HTERT RPE-1 (cell line): Measurements from ENCODE around the gene TMEM198.

Experiments used
- in situ Hi-C: fragments of 300-500 bp; cut with MboI; formaldehyde crosslinking; loops from 4 replicates; pipeline ENCODE4 v1.14.3; 2020; ENCODE audit warnings: low sequenced_read_pairs

TMEM198 gene

DNA sequence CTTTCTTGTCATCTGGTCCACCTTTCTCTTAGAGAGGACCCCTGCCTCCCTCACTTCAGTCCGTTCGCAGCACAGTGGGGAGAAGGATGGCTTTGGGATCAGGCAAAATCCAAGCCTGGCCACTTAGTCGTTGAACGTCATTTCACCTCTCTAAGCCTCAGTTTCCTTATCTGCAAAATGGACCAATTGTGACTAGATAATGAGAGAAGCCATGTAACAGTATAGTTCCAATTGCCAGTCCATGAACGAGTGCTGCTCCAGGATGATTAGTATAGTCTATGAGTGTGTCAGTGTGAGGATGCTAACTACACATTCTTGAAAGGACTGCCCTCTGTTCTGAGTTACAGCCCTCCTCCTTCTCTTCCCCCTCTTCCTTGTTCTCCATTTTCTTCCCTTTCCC is 29.3 kb downstream of the TMEM198 start:
- in situ Hi-C loops: no loop called here

DNA sequence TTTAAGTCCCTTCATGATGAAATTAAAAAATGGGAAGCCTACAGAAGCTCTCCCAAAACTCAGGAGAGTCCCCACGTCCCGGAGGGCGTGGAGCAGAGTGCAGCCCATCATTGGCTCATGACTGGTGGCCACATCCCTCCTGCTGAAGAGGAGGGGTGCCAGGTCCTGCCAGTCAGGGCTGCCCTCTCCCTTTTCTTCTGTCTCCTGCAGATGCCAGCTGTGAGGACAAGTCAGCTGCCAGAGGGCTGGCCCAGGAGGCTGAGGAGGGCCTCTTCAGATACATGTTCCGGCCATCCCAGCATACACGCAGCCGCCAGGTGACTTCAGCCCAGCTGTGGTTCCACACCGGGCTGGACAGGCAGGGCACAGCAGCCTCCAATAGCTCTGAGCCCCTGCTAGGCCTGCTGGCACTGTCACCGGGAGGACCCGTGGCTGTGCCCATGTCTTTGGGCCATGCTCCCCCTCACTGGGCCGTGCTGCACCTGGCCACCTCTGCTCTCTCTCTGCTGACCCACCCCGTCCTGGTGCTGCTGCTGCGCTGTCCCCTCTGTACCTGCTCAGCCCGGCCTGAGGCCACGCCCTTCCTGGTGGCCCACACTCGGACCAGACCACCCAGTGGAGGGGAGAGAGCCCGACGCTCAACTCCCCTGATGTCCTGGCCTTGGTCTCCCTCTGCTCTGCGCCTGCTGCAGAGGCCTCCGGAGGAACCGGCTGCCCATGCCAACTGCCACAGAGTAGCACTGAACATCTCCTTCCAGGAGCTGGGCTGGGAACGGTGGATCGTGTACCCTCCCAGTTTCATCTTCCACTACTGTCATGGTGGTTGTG is 30.9 kb downstream of the TMEM198 start:
- in situ Hi-C loops: no loop called here

DNA sequence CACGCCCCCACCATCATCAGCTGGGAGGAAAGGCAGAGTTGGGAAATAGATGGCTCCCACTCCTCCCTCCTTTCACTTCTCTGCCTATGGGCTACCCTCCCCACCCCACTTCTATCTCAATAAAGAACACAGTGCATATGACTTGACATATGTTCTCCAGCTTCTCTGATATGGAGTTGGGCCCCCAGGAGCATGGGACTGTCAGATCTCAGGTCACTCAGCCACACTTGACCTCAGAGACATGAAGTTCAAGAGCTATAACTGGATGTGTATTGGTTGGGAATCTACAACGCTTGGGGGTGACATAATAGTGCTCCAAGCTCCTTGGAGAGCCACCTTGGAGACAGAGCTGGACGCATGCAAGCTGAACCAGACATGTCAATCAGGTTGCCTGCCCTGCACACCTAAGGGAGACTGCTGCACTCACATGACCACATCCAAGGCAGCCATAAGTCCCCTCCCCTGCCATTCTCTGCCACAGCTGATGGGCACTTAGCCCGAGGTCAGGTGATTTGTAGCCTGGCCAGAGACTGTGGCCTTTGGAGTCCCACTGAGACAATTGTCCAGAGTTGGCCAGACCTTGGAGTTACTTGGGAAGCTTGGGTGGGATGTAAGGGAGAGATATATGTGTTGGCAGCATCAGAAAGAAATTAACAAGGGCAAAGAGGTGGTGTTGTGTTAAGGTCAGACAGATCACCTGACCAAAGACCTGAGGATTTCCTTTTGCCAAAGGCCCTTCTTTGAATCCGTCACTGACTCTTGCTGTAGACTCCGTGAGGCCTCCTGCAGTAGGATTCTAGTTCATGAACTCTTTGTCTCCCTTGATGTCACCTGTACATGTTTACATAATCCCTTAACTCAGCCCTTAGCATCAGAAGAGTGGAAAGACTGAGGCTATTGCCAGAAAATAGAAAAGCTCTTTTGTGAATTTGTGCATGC is 32.0 kb downstream of the TMEM198 start:
- in situ Hi-C loops: no loop called here

DNA sequence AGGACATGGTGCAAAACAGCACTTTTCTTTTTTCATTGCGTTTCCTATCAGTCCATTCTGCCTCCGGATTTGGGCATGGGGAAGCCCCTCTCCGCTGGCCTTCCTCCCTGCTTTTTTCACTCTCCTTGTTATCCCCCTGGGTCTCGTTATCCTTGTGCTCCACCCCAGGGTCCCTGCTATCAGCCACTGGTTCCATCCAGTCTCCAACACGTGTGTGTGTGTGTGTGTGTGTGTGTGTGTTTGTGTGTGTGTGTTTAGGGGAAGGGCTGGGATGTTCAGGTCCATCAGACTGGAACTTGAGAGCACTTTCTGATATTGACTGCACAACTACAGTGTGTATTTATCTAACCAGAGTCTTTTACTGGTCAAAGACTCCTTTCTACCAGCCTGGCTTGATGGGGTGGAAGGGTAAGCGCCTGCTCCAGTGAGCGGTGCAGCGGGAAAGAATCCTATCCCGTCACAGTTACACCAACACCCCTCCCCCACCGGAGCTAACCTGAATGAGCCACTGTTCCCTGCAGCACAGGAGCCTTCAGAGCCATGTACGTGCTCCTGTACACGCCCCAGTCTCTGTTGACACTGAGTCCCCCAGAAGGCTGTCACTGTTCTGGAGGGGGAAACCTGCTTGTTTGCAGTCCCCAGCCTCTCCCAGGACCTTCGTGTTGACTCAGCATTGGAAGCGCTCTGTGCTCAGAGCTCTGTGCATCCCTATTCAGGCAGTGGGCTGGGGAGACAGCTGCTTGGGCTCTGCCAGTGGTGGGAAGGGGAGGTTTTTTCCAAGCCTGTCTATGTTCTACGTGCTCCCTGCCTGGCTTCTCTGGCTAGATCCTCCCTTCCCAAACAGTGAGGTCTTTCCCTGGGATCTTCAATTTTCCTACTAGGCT is 32.9 kb downstream of the TMEM198 start:
- in situ Hi-C loops: no loop called here

DNA sequence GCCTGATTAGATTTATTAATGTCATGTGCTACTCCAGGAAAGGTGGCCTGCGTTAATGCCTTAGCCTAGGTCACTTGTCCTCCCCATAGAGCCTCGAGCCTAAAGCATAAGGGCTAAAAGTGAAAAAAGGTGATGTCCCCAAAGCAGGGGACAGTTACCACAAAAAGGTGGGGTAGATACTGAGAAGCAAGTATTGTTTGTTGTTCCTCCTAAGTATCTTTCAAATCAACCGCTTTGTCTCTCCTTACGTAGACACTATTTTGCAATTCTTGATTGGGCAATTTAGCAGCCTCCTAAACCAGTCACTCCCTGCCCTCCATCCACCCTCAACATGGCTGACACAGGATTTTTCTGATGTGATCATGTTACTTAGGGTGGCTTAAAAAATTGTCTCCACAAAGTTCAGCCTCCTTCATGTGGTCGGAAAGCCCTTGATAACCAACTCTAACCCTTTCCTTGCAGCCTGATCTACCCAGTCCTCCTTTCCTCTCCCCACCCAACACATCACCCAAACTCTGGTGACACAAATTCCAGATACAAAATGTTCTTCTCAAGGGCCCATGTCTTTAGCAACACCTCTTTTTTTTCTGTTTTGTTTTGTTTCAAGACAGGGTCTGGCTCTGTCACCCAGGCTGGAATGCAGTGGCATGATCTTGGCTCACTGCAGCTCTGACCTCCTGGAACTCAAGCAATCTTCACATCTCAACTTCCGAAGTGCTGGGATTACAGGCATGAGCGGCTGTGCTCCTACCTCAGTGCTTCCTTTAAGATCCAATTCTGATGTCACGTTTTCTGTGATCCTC is 35.2 kb downstream of the TMEM198 start:
- in situ Hi-C loops: no loop called here

DNA sequence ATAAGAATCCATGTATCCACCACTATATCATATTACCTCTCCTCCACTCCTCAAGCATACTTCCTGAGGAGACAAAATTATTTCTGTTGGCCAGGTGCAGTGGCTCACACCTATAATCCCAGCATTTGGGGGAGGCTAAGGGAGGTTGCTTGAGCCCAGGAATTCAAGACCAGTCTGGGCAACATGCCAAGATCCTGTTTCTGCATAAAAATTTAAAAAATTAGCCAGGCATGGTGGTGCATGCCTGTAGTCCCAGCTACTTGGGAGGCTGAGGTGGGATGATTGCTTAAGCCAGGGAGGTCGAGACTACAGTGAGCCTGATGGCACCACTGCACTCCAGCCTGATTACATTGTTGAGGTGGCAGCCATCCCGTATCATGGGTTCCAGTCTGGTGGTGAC is 37.5 kb downstream of the TMEM198 start:
- in situ Hi-C loops: no loop called here

DNA sequence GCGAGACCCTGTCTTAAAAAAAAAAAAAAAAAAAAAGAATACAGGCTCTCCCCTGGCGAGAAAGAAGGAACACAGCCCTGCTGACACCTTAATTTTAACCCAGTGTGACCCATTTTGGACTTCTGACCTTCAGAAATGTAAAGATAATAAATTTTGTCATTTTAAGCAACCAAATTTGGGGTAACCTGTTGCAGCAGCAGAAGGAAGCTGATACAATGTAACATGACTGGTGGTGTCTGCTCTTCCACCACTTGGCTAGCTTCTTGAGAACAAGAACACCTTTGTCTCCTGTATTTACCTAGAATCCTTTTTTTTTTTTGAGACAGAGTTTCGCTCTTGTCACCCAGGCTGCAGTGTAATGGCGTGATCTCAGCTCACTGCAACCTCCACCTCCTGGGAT is 47.3 kb downstream of the TMEM198 start:
- in situ Hi-C loops: no loop called here

DNA sequence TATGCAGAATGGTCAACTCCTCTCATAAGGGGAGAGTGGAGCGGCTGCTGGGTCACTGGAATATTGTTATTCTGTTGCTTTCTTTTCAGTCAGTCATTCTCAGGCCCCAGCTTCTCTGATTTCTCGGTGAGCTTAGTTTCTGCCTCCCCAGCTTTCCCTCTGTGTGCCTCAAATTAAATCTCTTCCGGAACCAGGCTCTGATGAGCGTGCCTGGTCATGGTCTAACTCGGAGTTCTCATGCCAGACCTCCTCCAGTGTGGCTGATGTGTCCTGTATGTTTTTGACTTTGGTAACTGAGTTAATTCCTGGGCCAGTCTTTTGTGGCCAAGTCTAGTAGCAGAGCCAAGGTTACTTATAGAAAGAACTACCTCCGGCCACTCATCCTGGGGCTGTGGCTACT is 48.9 kb downstream of the TMEM198 start:
- in situ Hi-C loops: no loop called here

DNA sequence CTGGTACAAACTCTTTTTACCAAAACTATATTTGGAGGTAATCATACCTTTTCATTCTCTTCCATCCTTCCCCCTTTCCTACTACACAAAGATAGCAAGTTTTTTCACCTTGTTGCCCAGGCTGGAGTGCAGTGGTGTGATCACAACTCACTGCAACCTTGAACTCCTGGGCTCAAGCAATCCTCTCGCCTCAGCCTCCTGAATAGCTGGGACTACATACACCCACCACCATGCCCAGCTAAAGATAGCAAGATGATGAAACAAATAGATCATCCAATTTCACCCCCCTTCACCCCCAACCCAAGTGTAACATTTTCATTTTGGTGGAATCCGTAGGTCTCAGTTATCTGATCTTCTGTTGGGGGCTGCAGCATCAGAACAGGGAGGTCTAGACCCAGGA is 49.3 kb downstream of the TMEM198 start:
- in situ Hi-C loops: no loop called here

DNA sequence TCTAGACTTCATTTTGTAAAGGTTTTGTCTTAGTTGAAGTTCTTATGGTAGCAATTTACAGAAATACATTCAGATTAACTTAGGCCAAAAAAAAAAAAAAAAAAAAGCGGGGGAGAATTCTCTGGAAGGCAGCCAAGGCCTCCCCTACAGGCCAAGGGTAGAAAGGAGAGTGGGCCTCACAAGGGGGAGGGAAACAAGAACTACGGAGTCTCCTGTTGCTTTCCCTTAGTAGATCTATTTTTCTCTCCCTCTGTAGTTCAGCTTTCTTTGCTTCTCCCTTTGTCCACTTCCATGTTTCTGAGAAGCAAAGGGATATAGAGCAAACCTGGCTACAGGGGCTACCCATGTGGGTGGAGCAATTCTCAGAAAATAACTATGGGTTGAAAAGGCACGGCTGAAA is 51.4 kb downstream of the TMEM198 start:
- in situ Hi-C loops: no loop called here

DNA sequence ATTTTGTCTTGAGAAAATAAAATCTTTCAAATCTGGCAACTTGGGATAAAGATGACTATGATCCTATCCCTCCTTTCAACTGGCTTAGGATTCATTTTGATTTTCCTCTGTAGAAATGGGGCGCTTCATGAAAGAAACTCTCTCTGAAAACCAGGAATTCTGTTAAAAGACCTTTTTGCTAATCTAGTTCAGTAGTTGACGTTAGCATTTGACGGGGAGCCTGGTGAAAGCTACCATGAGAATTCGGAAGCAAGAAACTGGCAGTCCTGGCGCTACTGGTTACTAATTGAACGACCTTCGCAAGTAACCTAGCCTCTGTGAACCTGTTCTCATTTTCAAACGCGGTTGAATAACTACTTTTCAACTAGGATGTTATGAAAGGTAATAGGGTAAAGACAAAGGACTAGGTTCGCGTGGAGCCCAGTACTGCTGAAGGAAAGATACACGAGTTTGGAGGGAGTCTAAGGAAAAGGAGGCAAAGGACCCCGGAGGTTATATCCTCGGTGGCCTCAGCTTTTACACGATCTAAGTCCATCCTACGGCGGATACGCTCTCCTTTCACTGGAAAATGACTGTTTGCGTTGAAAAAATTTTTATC is 53.2 kb downstream of the TMEM198 start:
- in situ Hi-C loops: no loop called here

DNA sequence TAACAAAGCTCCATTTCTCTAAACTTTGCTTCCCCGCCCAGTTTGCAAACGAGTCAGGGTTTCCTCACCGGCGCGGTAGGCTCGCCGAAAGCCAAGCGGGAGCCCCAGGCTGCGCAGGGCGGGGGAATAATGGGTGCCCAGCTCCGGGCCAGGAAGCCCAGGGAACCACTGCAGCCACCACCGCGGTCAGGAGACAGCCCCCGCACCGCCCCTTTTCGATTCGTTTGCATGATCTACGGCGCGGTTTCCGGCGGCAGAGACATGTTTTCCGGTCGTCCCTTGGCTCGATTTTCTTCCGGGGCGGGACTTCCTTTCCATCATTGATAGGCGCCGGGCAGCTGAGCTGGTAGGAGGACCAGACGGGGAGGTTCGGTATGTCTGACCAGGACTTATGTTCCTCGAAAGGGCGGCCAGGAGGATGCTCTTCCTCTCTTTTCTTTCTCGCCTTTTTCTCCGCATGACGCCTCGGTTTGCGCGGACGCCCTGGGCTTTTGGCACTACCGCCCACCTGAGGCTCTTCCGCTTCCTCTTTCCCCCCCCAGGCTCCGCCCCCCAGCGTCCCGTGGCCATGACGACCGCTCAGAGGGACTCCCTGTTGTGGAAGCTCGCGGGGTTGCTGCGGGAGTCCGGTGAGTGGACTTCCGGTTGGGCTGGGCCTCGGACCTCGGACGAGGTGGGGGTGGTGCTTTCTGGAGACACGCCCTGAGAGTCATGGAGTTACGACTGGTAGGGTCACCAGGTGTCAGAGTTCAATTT is 53.9 kb downstream of the TMEM198 start, which contains the start of gene STK11IP:
Gene STK11IP (plus strand): TSS at position 306 of the 756 bp plus-strand sequence. CDS start 263 bp downstream, at position 569.
- in situ Hi-C loops: no loop called here

DNA sequence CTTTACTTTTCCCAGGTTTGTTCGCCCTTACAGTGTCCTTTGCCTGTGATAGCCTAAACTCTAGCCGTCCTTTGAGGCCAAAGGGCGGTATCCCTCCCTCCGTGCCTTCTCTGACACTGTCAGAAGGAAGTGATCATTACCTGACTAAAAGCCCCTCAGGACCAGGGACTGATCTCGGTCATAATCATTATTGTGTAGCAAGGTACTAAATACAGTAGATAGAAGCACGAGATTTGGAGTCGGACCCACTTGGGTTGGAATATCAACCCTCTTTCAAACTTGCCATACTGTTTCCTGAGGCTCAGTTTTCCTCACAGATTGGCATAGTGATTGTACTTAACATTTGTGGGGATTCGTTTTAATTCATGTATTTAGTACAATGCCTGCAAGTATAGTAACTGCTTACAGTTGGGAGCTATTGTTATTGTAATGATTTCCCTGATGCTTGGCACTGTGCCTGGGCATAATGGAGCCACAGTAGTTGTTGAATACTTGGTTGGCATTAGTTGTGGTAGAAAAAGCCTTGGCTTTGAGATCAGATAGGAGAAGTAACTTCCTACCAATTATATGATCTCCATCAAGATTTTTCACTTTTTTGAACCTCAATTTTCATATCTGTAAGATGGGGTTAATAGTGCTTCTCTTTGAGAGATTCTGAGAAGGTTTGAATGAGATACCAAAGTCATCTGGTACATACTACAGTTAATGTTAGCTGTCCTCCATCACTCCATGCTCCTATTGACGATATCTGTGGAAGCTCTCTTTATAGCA is 54.7 kb downstream of the TMEM198 start:
- in situ Hi-C loops: no loop called here
